ENCODE measurements around the gene SYNE2. TPM values are rescaled to one million over a fixed set of nuclear protein-coding genes. Genes with fewer than 3 reads are reported as not detected.

Gene SYNE2
- total RNA-seq, 1 donor from 2014 or later, result 5.7 TPM

DNA sequence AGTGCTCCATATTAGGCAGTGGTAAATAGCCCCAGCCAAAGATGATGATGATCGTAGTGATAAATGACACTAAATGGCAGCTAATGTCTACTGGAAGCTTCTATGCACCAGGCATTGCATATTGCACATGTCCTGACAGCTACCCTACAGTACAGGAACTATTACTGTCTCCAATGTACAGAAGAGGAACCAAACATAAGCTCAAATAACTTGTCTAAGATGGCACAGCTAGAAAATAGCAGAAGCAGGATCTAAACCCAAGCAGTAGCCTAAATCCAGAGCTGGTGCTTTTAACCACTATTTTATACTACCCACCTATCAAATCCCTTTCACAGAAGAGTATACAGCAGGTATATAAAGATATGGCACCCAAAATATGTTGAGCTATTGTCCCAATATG, 412.4 kb downstream of the SYNE2 start:
- no peak overlapping the region for H2AFZ ChIP-seq (ENCODE audit: low read depth, low read length)
- no peak overlapping the region for H3K27ac Mint-ChIP-seq (ENCODE audit: unreplicated experiment)
- H3K9me3 Mint-ChIP-seq (ENCODE audit: unreplicated experiment), result no peaks in the 10 kb centered on the region
- H3K4me3 Mint-ChIP-seq (ENCODE audit: unreplicated experiment), result no peak overlapping the region
- DNase-seq (ENCODE audit: low read depth), result no peak
- no peaks in the 10 kb centered on the region for H4K20me1 ChIP-seq (ENCODE audit: insufficient read depth, low read length)
- H3K27ac ChIP-seq (ENCODE audit: low read depth, low read length), result no peak overlapping the region
- TF ChIP-seq, protein P1, sequence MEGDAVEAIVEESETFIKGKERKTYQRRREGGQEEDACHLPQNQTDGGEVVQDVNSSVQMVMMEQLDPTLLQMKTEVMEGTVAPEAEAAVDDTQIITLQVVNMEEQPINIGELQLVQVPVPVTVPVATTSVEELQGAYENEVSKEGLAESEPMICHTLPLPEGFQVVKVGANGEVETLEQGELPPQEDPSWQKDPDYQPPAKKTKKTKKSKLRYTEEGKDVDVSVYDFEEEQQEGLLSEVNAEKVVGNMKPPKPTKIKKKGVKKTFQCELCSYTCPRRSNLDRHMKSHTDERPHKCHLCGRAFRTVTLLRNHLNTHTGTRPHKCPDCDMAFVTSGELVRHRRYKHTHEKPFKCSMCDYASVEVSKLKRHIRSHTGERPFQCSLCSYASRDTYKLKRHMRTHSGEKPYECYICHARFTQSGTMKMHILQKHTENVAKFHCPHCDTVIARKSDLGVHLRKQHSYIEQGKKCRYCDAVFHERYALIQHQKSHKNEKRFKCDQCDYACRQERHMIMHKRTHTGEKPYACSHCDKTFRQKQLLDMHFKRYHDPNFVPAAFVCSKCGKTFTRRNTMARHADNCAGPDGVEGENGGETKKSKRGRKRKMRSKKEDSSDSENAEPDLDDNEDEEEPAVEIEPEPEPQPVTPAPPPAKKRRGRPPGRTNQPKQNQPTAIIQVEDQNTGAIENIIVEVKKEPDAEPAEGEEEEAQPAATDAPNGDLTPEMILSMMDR (IDR thresholded peaks at IDR 0.05; ENCODE audit: insufficient read depth, low read depth, low read length), result no peak
- no peak for TF ChIP-seq EZH2 (IDR thresholded peaks at IDR 0.05; ENCODE audit: insufficient read depth, low read length)
- peaks cover 2% of the 10 kb centered on the region for H3K4me1 Mint-ChIP-seq (ENCODE audit: low read depth, unreplicated experiment)
- no peaks in the 10 kb centered on the region for H3K4me1 ChIP-seq (ENCODE audit: insufficient read depth, low read length)
- no peaks in the 10 kb centered on the region for H3K79me2 ChIP-seq (ENCODE audit: insufficient read depth, low read length)
- no peaks in the 10 kb centered on the region for H3K27me3 ChIP-seq (ENCODE audit: insufficient read depth, low read length)
- no peaks in the 10 kb centered on the region for H3K27me3 Mint-ChIP-seq (ENCODE audit: low read depth, unreplicated experiment)
- no peak overlapping the region for H3K9ac ChIP-seq (ENCODE audit: low read length)
- FAIRE-seq, result no peak
- no peaks in the 10 kb centered on the region for H3K9me3 ChIP-seq (ENCODE audit: insufficient read depth, low read depth, low read length)
- no peaks in the 10 kb centered on the region for H3K36me3 Mint-ChIP-seq (ENCODE audit: low read depth, unreplicated experiment)
- H3K4me2 ChIP-seq (ENCODE audit: low read length), result no peak overlapping the region
- no peak overlapping the region for H3K4me3 ChIP-seq (ENCODE audit: insufficient read depth, low read depth, low read length)
- no peaks in the 10 kb centered on the region for H3K36me3 ChIP-seq (ENCODE audit: insufficient read depth, low read length)

DNA sequence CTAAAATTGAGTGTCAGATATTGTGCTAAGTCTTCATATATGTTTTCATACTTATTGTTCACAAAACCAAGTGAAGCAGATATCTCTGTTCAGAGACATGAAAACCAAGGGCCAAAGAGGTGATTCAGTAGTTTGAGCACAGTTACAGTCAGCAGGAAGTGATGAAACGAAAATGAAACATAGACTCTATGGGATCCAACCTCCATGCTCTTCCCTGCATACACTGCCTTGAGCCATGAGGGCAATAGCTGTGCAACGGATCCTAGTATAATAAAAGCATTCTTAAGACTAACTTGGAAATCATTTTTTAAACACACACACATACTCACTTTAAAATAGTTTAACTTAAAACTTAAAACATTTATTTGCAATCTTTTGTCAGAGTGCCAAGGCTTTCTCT, 413.4 kb downstream of the SYNE2 start:
- Histone ChIP-seq H3K9ac (ENCODE audit: low read length) (no peak overlapping the region), H3K4me2 (ENCODE audit: low read length) (no peak overlapping the region), H3K27ac (ENCODE audit: low read depth, low read length) (no peak overlapping the region), H3K4me1 (ENCODE audit: insufficient read depth, low read length) (no peaks in the 10 kb centered on the region), H4K20me1 (ENCODE audit: insufficient read depth, low read length) (no peaks in the 10 kb centered on the region), H3K79me2 (ENCODE audit: insufficient read depth, low read length) (no peaks in the 10 kb centered on the region), H3K9me3 (ENCODE audit: insufficient read depth, low read depth, low read length) (no peaks in the 10 kb centered on the region), H2AFZ (ENCODE audit: low read depth, low read length) (peak overlapping the region; percentile 40), H3K36me3 (ENCODE audit: insufficient read depth, low read length) (no peaks in the 10 kb centered on the region), H3K27me3 (ENCODE audit: insufficient read depth, low read length) (no peaks in the 10 kb centered on the region), H3K4me3 (ENCODE audit: insufficient read depth, low read depth, low read length) (no peak overlapping the region)
- Mint-ChIP-seq H3K4me3 (ENCODE audit: unreplicated experiment) (no peak overlapping the region), H3K4me1 (ENCODE audit: low read depth, unreplicated experiment) (peaks cover 2% of the 10 kb centered on the region), H3K9me3 (ENCODE audit: unreplicated experiment) (no peaks in the 10 kb centered on the region), H3K27me3 (ENCODE audit: low read depth, unreplicated experiment) (no peaks in the 10 kb centered on the region), H3K36me3 (ENCODE audit: low read depth, unreplicated experiment) (no peaks in the 10 kb centered on the region), H3K27ac (ENCODE audit: unreplicated experiment) (no peak overlapping the region)
- no peak for FAIRE-seq
- DNase-seq (ENCODE audit: low read depth), result no peak
- no peak for TF ChIP-seq EZH2 (IDR thresholded peaks at IDR 0.05; ENCODE audit: insufficient read depth, low read length)
- TF ChIP-seq, protein P1 (IDR thresholded peaks at IDR 0.05; ENCODE audit: insufficient read depth, low read depth, low read length), result no peak

DNA sequence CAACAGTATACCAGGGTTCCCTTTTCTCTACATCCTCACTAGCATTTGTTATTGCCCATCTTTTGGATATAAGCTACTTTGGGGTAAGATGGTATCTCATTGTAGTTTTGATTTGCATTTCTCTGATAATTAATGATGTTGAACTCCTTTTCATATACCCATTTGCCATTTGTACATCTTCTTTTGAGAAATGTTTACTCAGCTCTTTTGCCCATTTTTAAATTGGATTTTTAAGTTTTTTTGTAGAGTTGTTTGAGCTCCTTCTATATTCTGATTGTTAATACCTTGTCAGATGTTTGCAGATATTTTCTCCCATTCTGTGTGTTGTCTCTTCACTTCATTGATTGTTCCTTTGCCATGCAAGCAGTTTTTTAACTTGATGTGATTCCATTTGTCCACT, 419.2 kb downstream of the SYNE2 start:
- Histone ChIP-seq H3K79me2 (ENCODE audit: insufficient read depth, low read length) (no peaks in the 10 kb centered on the region), H3K9ac (ENCODE audit: low read length) (no peak overlapping the region), H3K4me1 (ENCODE audit: insufficient read depth, low read length) (no peaks in the 10 kb centered on the region), H4K20me1 (ENCODE audit: insufficient read depth, low read length) (no peaks in the 10 kb centered on the region), H3K9me3 (ENCODE audit: insufficient read depth, low read depth, low read length) (no peaks in the 10 kb centered on the region), H3K4me3 (ENCODE audit: insufficient read depth, low read depth, low read length) (no peak overlapping the region), H2AFZ (ENCODE audit: low read depth, low read length) (no peak overlapping the region), H3K27me3 (ENCODE audit: insufficient read depth, low read length) (no peaks in the 10 kb centered on the region), H3K27ac (ENCODE audit: low read depth, low read length) (no peak overlapping the region), H3K4me2 (ENCODE audit: low read length) (no peak overlapping the region), H3K36me3 (ENCODE audit: insufficient read depth, low read length) (no peaks in the 10 kb centered on the region)
- Mint-ChIP-seq H3K27me3 (ENCODE audit: low read depth, unreplicated experiment) (peaks cover 1% of the 10 kb centered on the region), H3K4me1 (ENCODE audit: low read depth, unreplicated experiment) (no peaks in the 10 kb centered on the region), H3K9me3 (ENCODE audit: unreplicated experiment) (peaks cover 1% of the 10 kb centered on the region), H3K36me3 (ENCODE audit: low read depth, unreplicated experiment) (no peaks in the 10 kb centered on the region), H3K4me3 (ENCODE audit: unreplicated experiment) (no peak overlapping the region), H3K27ac (ENCODE audit: unreplicated experiment) (no peak overlapping the region)
- DNase-seq (ENCODE audit: low read depth) (no peak), FAIRE-seq (no peak)
- TF ChIP-seq, protein P1 (IDR thresholded peaks at IDR 0.05; ENCODE audit: insufficient read depth, low read depth, low read length), result no peak
- no peak for TF ChIP-seq EZH2 (IDR thresholded peaks at IDR 0.05; ENCODE audit: insufficient read depth, low read length)

Small RNAs within 50 kb of the gene (microRNA-seq; reads per million reads assigned to microRNA genes)
- not detected for gene MIR548H1

Other genes starting within 250 kb of the SYNE2 start
- 13.2 and 15.0 TPM in 2 replicates for gene WDR89, start 211.1 kb upstream of the SYNE2 start, total RNA-seq
- 13.8 and 13.9 TPM in 2 replicates for gene SGPP1, start 124.9 kb upstream of the SYNE2 start, total RNA-seq

Measured in astrocyte (in vitro differentiated cells and primary cell).